Measurements from ENCODE around the gene UBE2E2. TPM values are rescaled to one million over a fixed set of nuclear protein-coding genes. Genes with fewer than 3 reads are reported as not detected.

UBE2E2 gene
- total RNA-seq, 1 experiment from 2014 or later: 38.6 TPM

- Histone ChIP-seq H3T11ph (ENCODE audit: low read length) (no peak overlapping the region), H3K79me1 (ENCODE audit: insufficient read depth, low read depth, low read length, poor library complexity, severe bottlenecking) (peaks cover 3% of the 10 kb centered on the region), H3K4me1 (ENCODE audit: insufficient read depth, low read length) (no peaks in the 10 kb centered on the region), H2AFZ (ENCODE audit: low read length) (no peak overlapping the region), H3K23me2 (ENCODE audit: insufficient read length, low read depth, low read length, poor library complexity, severe bottlenecking) (no peaks in the 10 kb centered on the region), H3K4ac (ENCODE audit: low read depth, low read length) (no peak overlapping the region), H4K20me1 (ENCODE audit: control insufficient read depth, insufficient read depth, insufficient read length) (no peaks in the 10 kb centered on the region), H2BK20ac (ENCODE audit: low read depth, low read length, poor library complexity, severe bottlenecking) (no peak overlapping the region), H3K23ac (ENCODE audit: insufficient read length, low read depth, low read length) (no peak overlapping the region), H2BK12ac (ENCODE audit: insufficient read length, low read depth, low read length) (no peak overlapping the region), H2AK5ac (ENCODE audit: insufficient read length, low read length) (no peak overlapping the region), H3K27ac (ENCODE audit: insufficient read length, low read depth, low read length) (no peak overlapping the region), H2BK15ac (ENCODE audit: low read depth, low read length) (no peak overlapping the region), H2BK5ac (ENCODE audit: insufficient read length, low read length) (no peak overlapping the region), H4K8ac (replicated peaks; ENCODE audit: insufficient read length, low read depth, low read length) (no peak overlapping the region), H3K14ac (ENCODE audit: insufficient read depth, low read length) (no peak overlapping the region), H3K79me2 (ENCODE audit: insufficient read depth, low read length) (peaks cover 3% of the 10 kb centered on the region; the same call in 1 of the 2 replicates), H2BK120ac (ENCODE audit: low read depth, low read length, poor library complexity, severe bottlenecking) (no peak overlapping the region), H3K56ac (ENCODE audit: insufficient read length, low read depth, low read length) (no peak overlapping the region), H3K9ac (ENCODE audit: extremely low read depth, insufficient read length, low read length) (no peak overlapping the region), H3K18ac (ENCODE audit: insufficient read length, low read depth, low read length) (no peak overlapping the region), H3K4me2 (ENCODE audit: insufficient read depth, insufficient read length, low read length) (no peak overlapping the region), H3K9me3 (ENCODE audit: control insufficient read depth, low read depth, low read length) (no peaks in the 10 kb centered on the region), H3K27me3 (ENCODE audit: insufficient read depth, low read length) (no peaks in the 10 kb centered on the region), H4K91ac (ENCODE audit: insufficient read length, low read depth, low read length) (no peak overlapping the region), H4K5ac (ENCODE audit: insufficient read length, low read depth, low read length) (no peak overlapping the region)
- TF ChIP-seq CTCF (conservative IDR thresholded peaks at IDR 0.05): no peak
- H3K4me1 Mint-ChIP-seq: no peaks in the 10 kb centered on the region
- WGBS (ENCODE audit: extremely low coverage, insufficient read length, low lambda C conversion rate): no CpG with 5 or more reads among the region's 6 CpGs
- H3K4me3 Mint-ChIP-seq: no peak overlapping the region
- DNase-seq: no peak
- H3K36me3 Mint-ChIP-seq (ENCODE audit: insufficient read depth in 1 of 3, low read depth in 3 of 3): peaks cover 0 to 6% (median 0%) of the 10 kb centered on the region in 3 experiments; a peak in 3 of 7 replicates
- no peak overlapping the region for H3K27ac Mint-ChIP-seq
- no peaks in the 10 kb centered on the region; a peak in 1 of 5 replicates for H3K9me3 Mint-ChIP-seq
- no peaks in the 10 kb centered on the region for H3K27me3 Mint-ChIP-seq (ENCODE audit: low read depth)
Observed at GRCh38 chr3:23258110-23258509, 55.0 kb downstream of the UBE2E2 start.

Data from H9 (cell line).